Mammary epithelial cell (primary cell): ENCODE measurements around the gene CAPN11.

ENCODE experiments used
- CTCF ChIP-seq, 2 donors: IDR thresholded peaks in 1 of 2; conservative IDR thresholded peaks in 1 of 2; 2 replicates each; pipeline ENCODE4 v1.5.1; 2011 to 2012; ENCODE audit warnings: inconsistent platforms in 2 of 2, low read length in 2 of 2, mild to moderate bottlenecking in 2 of 2, control low read depth in 1 of 2, low read depth in 1 of 2; ENCODE audit not compliant: insufficient read depth in 1 of 2; ENCODE audit errors: extremely low read depth in 1 of 2
- EZH2 ChIP-seq: IDR thresholded peaks from 2 replicates; pipeline ENCODE4 v1.6.1; 2012; ENCODE audit warnings: low read length, inconsistent platforms, borderline replicate concordance

GRCh38 chr6:44152109-44152461 is 6.5 kb upstream of the CAPN11 start:
- TF ChIP-seq CTCF (conservative IDR thresholded peaks at IDR 0.05 in 1 of 2, IDR thresholded peaks at IDR 0.05 in 1 of 2; ENCODE audit: extremely low read depth in 1 of 2, insufficient read depth in 1 of 2, low read depth in 1 of 2, low read length in 2 of 2): no peak
- TF ChIP-seq EZH2: no peak
